HG03066 (cell line): ENCODE data around the gene ANP32A.

Experiments used
- ATAC-seq: cut with Tn5 transposase; IDR thresholded peaks from one replicate; pipeline ENCODE4 v1.9.1; 2021; ENCODE audit warnings: low read depth; ENCODE audit not compliant: unreplicated experiment

The ANP32A gene

DNA sequence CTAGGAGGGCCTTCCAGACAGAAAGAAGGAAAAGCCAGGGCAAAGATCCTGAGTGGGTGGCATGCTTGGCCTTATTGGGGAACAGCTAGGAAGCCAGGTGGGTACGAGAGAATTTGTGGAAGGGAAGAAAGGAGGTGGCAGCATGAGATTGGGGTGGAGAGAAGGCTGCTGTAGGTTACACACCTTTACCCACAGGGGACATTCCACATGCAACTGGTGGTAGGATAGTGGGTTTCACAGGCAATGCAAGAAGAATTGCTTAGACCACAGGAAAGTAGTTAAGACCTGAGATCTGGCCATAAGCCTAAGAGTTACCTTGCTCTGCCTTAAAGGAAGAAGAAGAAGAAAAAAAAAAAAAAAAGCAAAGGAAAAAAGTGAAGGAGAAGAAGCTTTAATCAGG, 19.8 kb downstream of the ANP32A start:
- no peak for ATAC-seq

- no peak for ATAC-seq
Measured at GRCh38 chr15:68798346-68799094, 22.2 kb downstream of the ANP32A start.

GRCh38 chr15:68797599-68798345, 22.9 kb downstream of the ANP32A start:
- no peak for ATAC-seq

GRCh38 chr15:68797191-68797590, 23.5 kb downstream of the ANP32A start:
- no peak for ATAC-seq

GRCh38 chr15:68796576-68796975, 24.1 kb downstream of the ANP32A start:
- no peak for ATAC-seq

- ATAC-seq: peak; percentile 53
Measured at GRCh38 chr15:68795298-68795848, 25.3 kb downstream of the ANP32A start.

GRCh38 chr15:68794863-68795262, 25.8 kb downstream of the ANP32A start:
- no peak for ATAC-seq

DNA sequence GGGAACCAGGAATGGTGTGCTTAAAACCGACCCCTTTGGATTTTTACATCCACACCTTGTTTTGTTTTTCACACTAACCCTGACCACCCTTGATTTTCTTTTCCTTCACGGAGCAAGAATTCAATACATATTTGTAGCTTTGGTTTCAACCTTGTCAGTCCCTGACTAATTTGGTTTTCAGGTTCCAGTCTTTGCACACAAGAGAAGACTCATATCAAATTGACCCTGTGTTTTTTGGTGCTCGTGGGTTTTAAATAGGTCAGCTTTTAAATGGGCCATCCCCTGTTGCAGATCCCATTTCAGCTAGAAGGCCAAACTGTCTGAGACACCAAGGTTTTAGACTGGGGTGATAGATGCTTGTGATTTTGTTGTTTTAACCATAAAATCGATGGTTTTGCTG, 26.4 kb downstream of the ANP32A start:
- ATAC-seq: no peak

DNA sequence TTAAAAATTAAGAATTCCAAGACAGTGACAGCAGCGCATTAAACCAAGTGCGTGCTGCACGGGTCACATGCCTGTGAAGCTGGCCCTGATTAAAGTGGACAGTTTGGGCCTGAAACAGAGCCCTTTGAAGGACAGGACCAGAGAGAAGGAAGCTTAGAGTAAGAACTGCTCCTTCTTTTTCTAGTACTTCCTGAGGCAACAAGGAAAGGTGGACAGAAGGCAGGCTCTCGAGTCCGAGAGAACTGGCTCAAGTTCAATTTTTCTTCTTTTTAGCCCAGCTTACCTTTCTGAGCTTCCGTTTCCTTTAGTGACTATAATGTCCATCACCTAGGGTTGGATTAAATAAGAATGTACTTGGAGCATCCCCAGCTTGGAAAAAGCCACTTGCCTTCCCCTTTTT, 26.9 kb downstream of the ANP32A start:
- ATAC-seq: no peak

DNA sequence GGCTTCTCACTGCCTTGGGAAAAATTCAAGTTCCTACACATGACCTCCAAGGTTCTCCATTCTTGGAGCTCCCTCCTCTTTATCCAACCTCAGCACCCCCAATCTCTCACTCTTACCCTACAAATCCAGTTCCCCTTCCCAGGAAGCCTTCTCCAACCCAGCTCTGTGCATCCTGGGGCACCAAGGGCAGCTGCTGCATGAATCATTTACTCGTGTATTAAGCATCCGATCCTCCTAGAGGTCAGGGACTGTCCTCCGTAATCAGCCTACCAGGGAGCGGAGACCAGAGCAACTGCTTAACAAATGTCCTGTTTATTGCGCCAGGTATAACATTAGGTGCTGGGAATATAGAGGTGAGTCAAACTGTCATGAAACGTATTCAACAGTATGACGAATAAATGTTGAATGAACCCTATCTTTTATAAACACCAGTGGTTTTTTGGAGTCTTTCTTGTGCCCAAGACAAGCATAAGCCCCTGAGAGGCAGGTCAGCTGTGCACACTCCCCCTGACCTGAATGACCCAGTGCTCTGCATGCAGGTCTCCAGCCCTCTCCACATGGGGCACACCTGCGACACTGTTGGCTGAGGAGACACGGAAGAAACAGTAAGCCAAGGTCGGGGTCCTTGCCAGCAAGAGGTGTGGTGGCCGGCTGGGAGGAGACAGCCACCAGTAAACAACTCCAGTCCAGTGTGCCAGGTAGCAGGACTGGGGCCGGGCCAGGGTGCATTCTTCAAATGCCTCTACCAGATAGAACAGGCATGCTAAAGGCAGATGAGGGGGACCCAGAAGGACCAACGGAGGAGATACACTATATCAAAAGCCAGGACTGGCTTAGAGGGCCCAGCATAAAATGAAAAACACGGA, 27.6 kb downstream of the ANP32A start:
- no peak for ATAC-seq

DNA sequence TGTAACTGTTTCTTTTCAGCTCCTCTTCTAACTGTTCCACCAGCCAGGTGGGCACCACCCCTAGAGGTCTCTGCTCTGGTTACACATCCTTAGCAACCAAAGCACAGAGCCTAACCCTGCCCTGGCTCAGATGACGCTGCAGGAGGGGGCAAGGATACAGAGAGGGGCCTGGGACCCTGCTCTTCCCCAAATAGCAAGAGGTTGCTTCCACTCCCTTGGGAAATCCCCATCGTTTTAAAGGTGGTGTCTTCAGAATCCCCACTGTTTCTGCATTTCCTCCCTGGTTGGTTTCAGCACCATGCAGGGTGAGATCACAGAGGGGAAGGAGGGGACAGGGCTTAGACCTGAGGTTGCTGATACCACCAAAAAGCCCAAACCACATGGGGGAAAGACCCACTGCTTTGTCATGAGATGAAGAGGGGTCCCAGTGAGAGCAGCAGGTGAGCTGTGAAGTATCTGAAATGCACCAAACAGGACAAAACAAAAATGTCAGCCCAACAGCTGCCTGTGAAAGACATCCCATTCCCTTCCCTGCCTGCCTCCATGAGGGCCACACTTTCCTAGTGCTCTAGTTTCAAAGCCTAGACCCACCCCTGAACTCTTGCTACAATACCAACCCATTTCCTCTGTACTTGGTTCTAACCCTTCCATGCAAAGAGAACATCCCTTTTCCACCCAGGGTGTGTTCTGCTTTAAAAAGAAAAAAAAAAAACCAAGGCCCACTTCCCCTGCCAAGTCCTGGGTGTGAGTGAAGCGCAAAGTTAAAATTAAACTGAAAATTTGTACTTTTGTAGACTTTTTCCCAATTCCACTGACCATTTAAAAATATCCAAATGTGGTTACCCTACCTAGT, 29.0 kb downstream of the ANP32A start:
- ATAC-seq: no peak

DNA sequence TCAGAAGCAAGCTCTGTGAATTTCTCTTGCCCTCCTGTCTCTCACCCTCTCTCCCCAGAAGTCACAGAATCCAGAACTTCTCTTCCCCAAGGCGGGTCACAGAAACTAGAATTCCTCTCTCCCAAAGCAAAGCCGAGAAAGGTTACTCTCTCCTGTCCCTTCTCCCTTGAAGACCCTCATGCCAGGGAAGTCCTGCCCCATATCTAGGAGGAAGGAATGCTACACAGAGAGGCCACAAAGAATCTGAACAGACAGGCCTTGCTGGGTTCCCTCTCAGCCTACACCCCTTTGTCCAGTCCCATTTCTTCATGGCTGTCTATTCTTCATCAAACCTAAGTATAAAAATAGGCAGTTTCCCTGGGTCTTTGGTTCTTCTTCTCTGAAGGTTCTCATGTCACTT, 29.8 kb downstream of the ANP32A start:
- no peak for ATAC-seq

- no peak for ATAC-seq
Measured at GRCh38 chr15:68790242-68790575, 30.5 kb downstream of the ANP32A start.

DNA sequence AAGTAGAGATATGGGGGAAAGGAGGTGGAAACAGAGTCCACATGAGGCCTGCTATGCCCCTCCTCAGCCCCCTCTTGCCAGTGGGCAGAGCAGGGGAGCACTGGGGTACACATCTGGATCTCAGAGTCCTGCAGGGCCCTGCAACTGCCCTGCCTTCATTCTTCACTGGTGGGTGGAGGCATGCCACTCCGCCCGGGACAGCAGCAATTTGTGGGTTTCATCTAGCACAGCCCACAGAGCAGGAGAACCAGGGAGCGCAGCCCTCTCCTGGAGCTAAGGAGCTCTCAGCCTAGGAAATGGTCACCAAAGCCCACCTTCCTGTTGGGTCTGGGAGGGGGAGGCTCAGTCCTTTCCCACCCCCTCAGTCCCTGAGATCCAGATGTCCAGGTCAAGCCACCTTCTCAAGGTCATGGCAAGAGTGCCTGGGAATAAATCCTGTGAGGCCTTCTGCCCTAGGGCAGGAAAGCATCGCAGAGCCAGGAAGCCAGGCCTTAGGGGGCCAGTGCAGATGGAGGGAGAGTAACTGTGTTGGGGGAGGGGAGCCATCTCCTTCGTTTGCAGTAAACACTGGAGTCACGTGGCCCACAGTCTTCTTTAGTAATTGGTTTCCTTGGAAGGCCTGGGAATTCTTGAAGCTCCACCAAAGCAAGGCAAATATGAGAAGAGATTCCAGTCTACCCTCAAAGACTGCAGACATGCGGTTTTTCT, 31.0 kb downstream of the ANP32A start:
- ATAC-seq: no peak

- no peak for ATAC-seq
Measured at GRCh38 chr15:68789091-68789490, 31.6 kb downstream of the ANP32A start.

GRCh38 chr15:68788264-68788624, 32.5 kb downstream of the ANP32A start:
- no peak for ATAC-seq

GRCh38 chr15:68787609-68788263, 33.0 kb downstream of the ANP32A start:
- no peak for ATAC-seq

DNA sequence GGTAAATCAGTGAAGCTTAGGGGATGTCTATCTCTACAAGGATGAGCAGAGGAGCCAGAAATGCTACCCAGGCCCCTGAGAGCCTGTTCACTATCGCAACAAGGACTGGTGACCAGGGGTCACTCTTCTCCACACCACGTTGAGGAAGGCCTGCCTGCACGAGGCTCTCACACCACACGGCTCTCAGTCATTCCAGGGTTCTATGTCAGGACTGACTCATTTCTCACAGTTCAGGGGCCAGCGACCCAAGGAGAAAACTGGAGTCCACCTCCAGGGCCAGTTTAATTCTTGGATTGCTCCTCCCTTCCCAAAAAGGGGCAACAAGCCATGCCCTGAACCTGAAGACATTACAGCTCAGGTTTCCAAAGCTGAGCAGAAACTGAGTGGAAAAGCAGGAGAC, 33.9 kb downstream of the ANP32A start:
- no peak for ATAC-seq

DNA sequence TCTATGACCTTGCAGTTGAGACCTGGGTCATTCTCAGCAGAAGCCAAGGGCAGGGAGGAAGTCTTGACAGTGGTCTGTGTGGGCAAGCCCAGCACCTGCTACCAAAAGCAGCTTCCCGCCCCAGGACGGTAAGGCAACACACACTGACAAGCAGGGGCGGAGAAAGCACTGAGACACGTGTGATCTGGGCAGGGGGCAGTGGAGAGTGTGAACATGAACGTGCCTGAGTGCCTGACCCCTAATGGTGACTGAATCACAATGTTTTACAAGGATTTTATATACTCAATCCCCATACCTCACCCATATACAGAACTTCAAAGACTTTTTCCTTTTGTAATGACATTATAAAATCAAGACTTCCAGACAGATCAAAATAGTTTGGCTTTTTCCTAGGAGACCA, 35.2 kb downstream of the ANP32A start:
- no peak for ATAC-seq
